ENCODE data around the gene POLDIP3.

POLDIP3 gene

DNA sequence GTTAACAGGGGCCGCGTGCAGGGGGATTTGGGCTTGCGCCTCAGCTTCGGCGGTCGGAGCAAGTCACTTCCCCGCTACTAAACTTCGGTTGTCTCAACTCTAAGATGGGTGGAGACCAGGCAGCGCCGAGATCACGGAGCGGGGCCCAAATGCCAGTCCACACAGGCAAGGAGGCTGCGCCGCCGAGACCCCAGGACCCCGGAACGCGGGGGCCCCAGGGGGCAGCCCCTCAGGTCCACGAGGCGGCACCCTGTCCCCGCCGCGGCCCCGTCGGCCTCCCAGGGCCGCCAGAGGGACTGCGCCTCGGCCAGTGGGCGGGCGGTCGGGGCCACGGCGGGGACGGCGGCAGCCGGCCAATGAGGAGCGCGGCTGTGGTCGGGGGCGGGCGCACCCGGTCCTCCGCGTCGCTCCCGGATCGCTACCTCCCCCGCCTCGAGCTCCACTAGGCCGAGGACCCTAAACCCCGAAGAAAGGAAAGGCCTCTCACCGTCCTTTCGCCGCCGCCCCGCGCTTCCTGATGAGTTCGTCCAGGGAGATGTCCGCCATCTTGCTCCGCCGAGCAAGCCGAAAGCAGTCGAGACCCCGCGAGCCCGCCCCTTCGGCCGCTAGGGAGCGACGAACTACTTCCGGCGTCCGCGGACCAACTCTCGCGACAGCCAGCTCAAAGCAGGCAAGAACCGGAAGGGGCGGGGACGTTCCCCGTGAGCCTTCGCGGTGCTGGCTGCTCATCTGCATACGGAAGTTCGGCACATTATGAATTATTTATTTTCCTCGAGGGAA is at the start of gene POLDIP3:
Gene POLDIP3, minus strand, starts transcription at position 572 of the 780 bp plus-strand sequence. Its CDS starts 26 bp downstream, at position 546.
- no peak for FAIRE-seq

DNA sequence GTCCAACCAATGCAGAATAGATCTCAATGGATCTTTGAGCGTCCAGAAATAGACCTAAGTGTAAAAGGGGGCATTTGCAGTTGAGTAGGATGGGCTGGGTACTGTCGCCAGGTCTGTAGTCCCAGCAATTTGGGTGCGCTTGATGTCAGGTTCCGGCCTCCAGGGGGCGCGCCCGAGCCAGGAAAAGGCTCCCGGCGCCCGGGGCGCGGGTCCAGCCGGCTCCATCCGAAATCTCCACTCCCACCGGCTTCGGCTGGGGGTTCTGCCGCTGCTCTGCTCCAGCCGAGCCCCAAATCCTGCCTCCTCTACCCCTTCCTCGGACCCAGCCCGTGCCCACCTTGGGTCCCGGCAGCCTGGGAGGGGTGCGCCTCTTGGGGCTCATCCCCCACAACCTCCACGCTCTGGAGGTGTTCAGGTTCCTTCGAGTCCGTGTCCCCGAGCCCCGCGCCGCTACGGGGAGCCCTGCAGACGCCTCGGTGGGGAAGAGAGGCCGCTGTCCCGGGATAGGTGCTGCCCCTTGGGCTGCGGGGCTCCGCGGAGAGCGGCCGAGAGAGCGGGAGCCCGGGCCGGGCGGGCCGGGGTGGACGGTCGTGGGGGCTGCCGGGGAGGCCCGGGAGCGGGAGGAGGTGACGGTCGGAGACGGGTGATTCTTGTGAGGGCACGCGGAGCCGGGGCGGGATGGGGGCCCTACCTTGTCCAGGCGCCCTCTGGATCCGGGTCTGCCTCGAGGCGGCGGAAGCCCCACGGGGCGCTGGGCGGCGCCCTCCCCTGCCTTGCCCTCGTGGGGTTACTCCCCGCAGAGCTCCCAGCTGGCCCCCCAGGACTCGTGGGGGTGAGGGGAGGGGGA is 47.5 kb upstream of the POLDIP3 start:
- FAIRE-seq: no peak

DNA sequence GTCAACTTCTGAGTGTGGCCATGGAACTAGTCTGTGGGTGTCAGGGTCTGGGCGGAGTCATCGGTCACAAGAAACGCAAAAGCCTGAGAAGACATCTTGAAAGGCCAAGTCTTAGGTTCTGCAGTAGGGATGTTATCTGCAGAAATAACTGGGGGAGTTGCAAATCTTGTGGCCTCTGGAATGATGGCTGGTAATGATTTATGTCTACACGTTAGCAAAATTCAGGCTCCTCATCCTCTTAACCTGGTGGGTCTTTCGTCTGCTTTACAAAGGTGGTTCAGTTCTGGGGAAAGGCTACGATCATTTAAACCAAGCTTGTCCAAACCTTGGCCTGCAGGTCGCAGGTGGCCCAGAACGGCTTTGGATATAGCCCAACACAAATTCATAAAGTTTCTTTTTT is 41.9 kb upstream of the POLDIP3 start:
- no peak for FAIRE-seq

GRCh38 chr22:42655693-42656092 is 41.0 kb upstream of the POLDIP3 start:
- FAIRE-seq: no peak

- no peak for FAIRE-seq
Measured at GRCh38 chr22:42654436-42655073, 39.9 kb upstream of the POLDIP3 start.

GRCh38 chr22:42653999-42654398 is 39.3 kb upstream of the POLDIP3 start:
- no peak for FAIRE-seq

- FAIRE-seq: no peak
Measured at GRCh38 chr22:42651134-42651533, 36.5 kb upstream of the POLDIP3 start.

GRCh38 chr22:42649246-42650099 is 34.8 kb upstream of the POLDIP3 start, which contains the start of gene CYB5R3:
TSS of gene CYB5R3 (minus strand) at chr22:42649392. CDS start at chr22:42649315, 77 bp downstream.
- no peak for FAIRE-seq

DNA sequence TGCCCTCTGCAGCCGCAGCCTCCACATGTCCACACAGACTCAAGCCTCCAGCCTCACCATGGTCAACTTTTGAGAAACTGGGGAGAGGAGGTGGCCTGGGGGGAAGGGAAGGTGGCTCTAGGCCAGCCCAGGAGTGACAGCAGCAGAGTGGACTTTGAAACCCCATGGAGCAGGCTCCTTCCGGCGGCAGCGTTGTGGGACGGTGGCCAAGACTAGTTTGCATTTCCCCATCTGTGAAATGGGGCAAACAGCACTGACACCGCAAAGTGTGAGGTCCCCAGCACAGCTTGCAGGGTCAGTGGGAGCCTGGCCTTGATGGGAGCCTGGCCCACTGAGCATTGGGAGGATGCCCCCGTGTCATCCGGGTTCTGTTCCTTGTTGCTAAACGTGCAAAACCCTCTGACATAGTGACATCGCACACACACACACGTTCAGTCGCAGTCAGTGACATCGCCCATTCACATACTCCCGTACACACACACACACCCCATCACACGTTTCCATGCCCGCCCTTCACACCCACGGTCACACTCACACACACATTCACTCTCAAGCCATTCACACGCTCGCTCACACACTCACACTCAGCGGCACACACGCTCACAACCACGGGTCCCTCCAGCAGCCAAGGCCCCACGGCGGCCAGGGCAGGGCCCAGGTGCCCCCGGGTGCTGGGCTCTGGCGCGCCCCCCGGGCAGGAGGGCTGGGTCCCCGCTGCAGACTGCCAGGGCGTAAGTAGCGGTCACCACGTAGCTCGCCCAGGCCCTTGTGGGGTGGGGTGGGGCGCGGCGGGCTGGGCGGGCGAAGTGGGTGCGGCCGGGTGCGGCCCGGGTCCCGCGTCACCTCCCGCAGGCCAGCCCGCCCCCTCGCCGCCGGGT is 33.9 kb upstream of the POLDIP3 start:
- FAIRE-seq: no peak

DNA sequence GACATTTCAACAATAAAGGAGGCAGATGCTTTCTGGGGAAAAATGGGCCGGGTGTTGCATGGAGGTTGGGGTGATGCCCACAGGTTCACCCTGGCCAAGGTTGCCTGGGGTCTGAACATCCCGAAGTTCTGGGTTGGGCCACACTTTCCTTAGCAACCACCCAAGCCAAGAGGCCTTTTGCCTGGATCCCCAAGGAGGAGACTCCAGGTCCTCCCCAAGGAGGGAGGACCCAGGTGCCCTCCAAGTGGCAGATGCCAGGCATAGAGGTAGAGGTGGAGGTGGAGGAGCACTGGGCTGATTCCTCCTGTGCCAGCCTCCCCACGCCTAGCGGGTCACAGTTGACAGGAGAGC is 33.3 kb upstream of the POLDIP3 start:
- no peak for FAIRE-seq

- no peak for FAIRE-seq
Measured at GRCh38 chr22:42646569-42647525, 32.2 kb upstream of the POLDIP3 start.

GRCh38 chr22:42645938-42646568 is 31.4 kb upstream of the POLDIP3 start:
- FAIRE-seq: no peak

DNA sequence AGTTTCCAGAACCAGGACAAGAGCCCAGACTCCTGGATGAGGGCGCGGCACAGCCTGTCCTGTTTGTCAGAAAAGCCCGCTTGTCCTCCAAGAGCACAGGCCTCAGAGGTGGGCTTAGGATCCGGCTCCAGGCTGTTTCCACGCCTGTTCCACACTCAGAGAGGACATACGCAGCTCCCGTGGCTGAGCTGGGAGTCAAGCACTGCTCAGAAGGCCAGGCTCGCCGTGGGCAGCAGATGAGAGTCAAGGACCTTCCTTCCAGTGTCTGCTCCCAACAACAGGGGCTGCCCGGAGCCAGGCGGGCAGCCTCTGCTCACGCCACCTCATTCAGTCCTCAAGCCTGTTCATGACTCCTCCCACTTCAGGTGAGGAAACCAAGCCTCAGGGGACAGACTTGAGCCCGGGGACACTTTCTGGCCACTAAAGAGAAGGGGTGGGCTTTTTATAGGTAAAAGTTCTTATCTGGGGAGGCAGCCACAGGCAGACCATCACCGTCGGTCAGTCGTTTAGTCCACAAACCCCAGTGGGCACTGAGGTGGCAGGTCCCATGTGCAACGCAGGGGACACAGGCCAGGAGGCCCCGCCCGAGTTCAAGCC is 30.8 kb upstream of the POLDIP3 start:
- FAIRE-seq: no peak

- FAIRE-seq: no peak
Measured at GRCh38 chr22:42644422-42645340, 30.0 kb upstream of the POLDIP3 start.

- FAIRE-seq: no peak
Measured at GRCh38 chr22:42643634-42644421, 29.1 kb upstream of the POLDIP3 start.

DNA sequence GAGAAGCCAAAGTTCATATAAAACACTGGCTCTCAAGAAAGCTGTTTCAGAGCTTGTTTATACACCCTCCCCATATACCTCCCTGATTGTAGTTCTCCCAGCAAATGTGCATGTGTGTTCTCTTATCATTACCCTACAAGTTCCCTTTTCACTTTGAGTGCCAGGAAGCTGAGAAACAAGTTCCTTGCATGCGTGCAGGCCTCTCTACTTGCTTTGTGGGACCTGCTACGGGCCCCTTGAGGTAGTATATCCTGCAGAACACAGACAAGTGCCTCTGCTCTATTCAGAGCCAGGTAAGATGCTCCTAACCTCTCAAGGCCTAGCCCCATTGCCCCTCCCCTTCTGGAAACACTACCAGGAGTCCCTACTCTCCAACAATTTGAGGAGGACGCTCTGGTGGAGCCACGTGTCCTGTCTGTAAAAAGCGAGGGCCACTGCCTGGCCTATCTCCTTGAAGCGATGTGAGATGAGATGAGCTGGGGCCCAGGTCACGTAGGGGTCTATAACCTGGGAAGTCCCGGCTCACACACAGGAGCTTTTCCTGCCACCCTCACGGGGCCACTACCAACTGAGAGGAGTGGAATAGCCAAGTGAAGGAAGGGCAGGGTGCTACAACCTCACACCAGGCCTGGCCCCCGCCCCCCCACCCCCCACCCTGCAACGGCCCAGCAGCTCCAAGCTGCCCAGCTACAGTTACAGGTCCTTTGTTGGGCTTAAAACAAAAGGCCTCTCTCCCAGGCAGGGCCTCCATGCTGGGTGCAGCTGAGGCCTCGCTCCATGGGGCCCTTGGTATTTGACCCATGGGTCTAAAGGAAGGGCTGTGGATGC is 28.3 kb upstream of the POLDIP3 start:
- FAIRE-seq: no peak
